Measurements from ENCODE around the gene HTR2C.

- no peak for TF ChIP-seq CTCF (conservative IDR thresholded peaks at IDR 0.05 in 1 of 2, IDR thresholded peaks at IDR 0.05 in 1 of 2; ENCODE audit: extremely low read depth in 1 of 2, insufficient read depth in 1 of 2, low read depth in 1 of 2, low read length in 2 of 2)
- no peak for TF ChIP-seq EZH2 (IDR thresholded peaks at IDR 0.05; ENCODE audit: borderline replicate concordance, low read length)
Observed at GRCh38 chrX:114583646-114584374, at the start of gene HTR2C.

Measured in mammary epithelial cell (primary cell).